Measurements from ENCODE around the gene TMEM247. TPM values are rescaled to one million over a fixed set of nuclear protein-coding genes. Genes with fewer than 3 reads are reported as not detected.
A peak's percentile ranks its signal among the peaks of the same experiment; 100 is the strongest.

TMEM247 gene
- total RNA-seq, 2 donors from 2014 or later, result not detected

DNA sequence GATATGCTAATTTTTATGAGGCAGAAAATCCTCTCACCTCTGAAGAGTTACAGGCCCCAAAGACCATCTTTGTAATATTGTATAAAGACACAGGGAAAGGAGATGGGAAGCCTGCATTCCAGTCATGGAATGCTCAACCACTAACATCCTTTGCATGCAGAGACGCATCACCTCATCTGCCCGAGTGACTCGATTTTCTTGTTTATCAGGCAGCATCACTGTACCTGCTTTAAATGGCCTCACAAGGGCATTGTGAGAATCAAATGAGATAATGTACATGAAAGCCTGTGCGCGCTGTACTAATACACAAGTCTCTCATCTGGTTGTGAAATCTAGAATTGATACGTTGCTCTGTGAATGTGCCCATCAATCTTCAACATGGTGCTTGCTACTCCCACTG, 10.2 kb upstream of the TMEM247 start:
- H3K36me3 Mint-ChIP-seq (ENCODE audit: low read depth), result no peaks in the 10 kb centered on the region
- H3K9ac ChIP-seq (ENCODE audit: extremely low read depth, low read length, poor library complexity, severe bottlenecking), result no peak overlapping the region
- H3K4me1 ChIP-seq (ENCODE audit: control insufficient read depth, insufficient read depth, low read length), result no peaks in the 10 kb centered on the region
- no peaks in the 10 kb centered on the region for H3K9me3 Mint-ChIP-seq
- no peaks in the 10 kb centered on the region for H3K27me3 ChIP-seq (ENCODE audit: control insufficient read depth, insufficient read depth, low read length, poor library complexity, severe bottlenecking)
- 91% methylated on average over 6 of the region's 6 CpGs for WGBS, 2 experiments (ENCODE audit: insufficient coverage in 1 of 2, insufficient read length in 1 of 2)
- no peaks in the 10 kb centered on the region for H3K4me1 Mint-ChIP-seq
- H3K4me3 ChIP-seq (ENCODE audit: low read length), result no peak overlapping the region
- DNase-seq, result peak; percentile 19
- H3K4me3 Mint-ChIP-seq, result no peak overlapping the region
- H3K27ac Mint-ChIP-seq, result no peak overlapping the region
- TF ChIP-seq, protein P1, sequence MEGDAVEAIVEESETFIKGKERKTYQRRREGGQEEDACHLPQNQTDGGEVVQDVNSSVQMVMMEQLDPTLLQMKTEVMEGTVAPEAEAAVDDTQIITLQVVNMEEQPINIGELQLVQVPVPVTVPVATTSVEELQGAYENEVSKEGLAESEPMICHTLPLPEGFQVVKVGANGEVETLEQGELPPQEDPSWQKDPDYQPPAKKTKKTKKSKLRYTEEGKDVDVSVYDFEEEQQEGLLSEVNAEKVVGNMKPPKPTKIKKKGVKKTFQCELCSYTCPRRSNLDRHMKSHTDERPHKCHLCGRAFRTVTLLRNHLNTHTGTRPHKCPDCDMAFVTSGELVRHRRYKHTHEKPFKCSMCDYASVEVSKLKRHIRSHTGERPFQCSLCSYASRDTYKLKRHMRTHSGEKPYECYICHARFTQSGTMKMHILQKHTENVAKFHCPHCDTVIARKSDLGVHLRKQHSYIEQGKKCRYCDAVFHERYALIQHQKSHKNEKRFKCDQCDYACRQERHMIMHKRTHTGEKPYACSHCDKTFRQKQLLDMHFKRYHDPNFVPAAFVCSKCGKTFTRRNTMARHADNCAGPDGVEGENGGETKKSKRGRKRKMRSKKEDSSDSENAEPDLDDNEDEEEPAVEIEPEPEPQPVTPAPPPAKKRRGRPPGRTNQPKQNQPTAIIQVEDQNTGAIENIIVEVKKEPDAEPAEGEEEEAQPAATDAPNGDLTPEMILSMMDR (conservative IDR thresholded peaks at IDR 0.05), result no peak
- no peak overlapping the region for H3K27ac ChIP-seq (ENCODE audit: low read depth, low read length)
- H3K27me3 Mint-ChIP-seq (ENCODE audit: insufficient read depth), result peaks cover 11% of the 10 kb centered on the region
- no peaks in the 10 kb centered on the region for H3K9me3 ChIP-seq (ENCODE audit: control insufficient read depth, low read length)
- H3K36me3 ChIP-seq (ENCODE audit: control insufficient read depth, insufficient read depth, low read length), result no peaks in the 10 kb centered on the region

DNA sequence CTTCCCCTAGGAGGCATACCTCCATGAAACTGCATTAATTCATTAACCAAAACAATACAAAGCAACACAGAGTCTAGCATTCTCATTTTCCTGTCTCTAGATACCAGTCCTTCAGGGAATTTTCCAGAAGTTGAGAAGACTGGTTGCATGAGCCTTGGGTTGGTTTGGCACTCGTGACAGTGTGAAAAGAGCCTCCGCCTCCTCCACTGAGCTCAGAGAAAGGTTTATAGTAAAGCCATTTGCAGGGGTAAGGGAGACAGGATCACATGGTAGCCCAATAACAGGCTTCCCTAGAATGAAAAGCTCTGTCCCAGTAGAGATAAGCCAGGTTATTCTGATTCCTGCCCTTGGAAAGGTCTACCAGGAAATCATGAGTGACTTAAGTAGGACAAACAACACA, 9.7 kb upstream of the TMEM247 start:
- Histone ChIP-seq H3K9me3 (ENCODE audit: control insufficient read depth, low read length) (no peaks in the 10 kb centered on the region), H3K27me3 (ENCODE audit: control insufficient read depth, insufficient read depth, low read length, poor library complexity, severe bottlenecking) (no peaks in the 10 kb centered on the region), H3K36me3 (ENCODE audit: control insufficient read depth, insufficient read depth, low read length) (no peaks in the 10 kb centered on the region), H3K27ac (ENCODE audit: low read depth, low read length) (no peak overlapping the region), H3K4me1 (ENCODE audit: control insufficient read depth, insufficient read depth, low read length) (no peaks in the 10 kb centered on the region), H3K9ac (ENCODE audit: extremely low read depth, low read length, poor library complexity, severe bottlenecking) (no peak overlapping the region), H3K4me3 (ENCODE audit: low read length) (no peak overlapping the region)
- DNase-seq, result peak; percentile 4
- peaks cover 14% of the 10 kb centered on the region for H3K27me3 Mint-ChIP-seq (ENCODE audit: insufficient read depth)
- WGBS, 2 experiments (ENCODE audit: insufficient coverage in 1 of 2, insufficient read length in 1 of 2), result 88 to 100% methylated on average over 1 to 2 of the region's 2 CpGs
- H3K4me1 Mint-ChIP-seq, result no peaks in the 10 kb centered on the region
- H3K4me3 Mint-ChIP-seq, result no peak overlapping the region
- no peaks in the 10 kb centered on the region for H3K9me3 Mint-ChIP-seq
- no peaks in the 10 kb centered on the region for H3K36me3 Mint-ChIP-seq (ENCODE audit: low read depth)
- TF ChIP-seq, protein P1 (conservative IDR thresholded peaks at IDR 0.05), result no peak
- H3K27ac Mint-ChIP-seq, result no peak overlapping the region

DNA sequence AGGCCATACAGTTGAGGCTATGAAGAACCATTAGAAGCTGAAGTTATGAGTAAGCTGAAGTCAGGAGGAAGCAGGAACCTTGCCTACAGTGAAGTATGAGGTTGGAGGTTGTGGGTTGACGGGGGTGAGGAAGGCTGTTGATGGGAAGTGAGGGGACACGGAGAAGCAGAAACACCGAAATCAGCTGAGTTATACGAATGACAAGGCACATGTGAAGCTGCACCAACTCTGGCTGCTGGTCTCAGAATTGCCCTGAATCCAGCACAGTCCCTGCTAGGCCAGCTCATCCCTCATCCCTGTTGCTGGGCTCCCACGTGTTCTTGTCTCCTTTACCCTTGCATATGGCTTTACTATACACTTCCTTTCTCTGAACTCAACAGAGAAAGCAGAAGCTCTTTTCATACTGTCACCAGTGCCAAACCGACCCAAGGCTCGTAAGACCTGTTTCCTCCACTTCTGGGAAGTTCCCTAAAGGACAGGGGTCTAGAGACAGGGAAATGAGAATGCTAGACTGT, 9.2 kb upstream of the TMEM247 start:
- H3K9me3 Mint-ChIP-seq, result no peaks in the 10 kb centered on the region
- Histone ChIP-seq H3K27ac (ENCODE audit: low read depth, low read length) (no peak overlapping the region), H3K36me3 (ENCODE audit: control insufficient read depth, insufficient read depth, low read length) (no peaks in the 10 kb centered on the region), H3K9me3 (ENCODE audit: control insufficient read depth, low read length) (no peaks in the 10 kb centered on the region), H3K9ac (ENCODE audit: extremely low read depth, low read length, poor library complexity, severe bottlenecking) (no peak overlapping the region), H3K4me3 (ENCODE audit: low read length) (no peak overlapping the region), H3K27me3 (ENCODE audit: control insufficient read depth, insufficient read depth, low read length, poor library complexity, severe bottlenecking) (no peaks in the 10 kb centered on the region), H3K4me1 (ENCODE audit: control insufficient read depth, insufficient read depth, low read length) (no peaks in the 10 kb centered on the region)
- H3K27ac Mint-ChIP-seq, result no peak overlapping the region
- WGBS, 2 experiments (ENCODE audit: insufficient coverage in 1 of 2, insufficient read length in 1 of 2), result 89 to 91% methylated on average over 6 to 7 of the region's 7 CpGs
- H3K27me3 Mint-ChIP-seq (ENCODE audit: insufficient read depth), result peaks cover 18% of the 10 kb centered on the region
- no peak overlapping the region for H3K4me3 Mint-ChIP-seq
- H3K4me1 Mint-ChIP-seq, result no peaks in the 10 kb centered on the region
- TF ChIP-seq, protein P1 (conservative IDR thresholded peaks at IDR 0.05), result no peak
- no peaks in the 10 kb centered on the region for H3K36me3 Mint-ChIP-seq (ENCODE audit: low read depth)
- peak; percentile 28 for DNase-seq
